K562 (cell line): ENCODE results near the gene GABARAPL1. TPM values are rescaled to one million over a fixed set of nuclear protein-coding genes. Genes with fewer than 3 reads are reported as not detected.

Experiments used
- ATAC-seq: fragments of 200-7000 bp; cut with Tn5 transposase; 3 replicates; pipeline ENCODE4 v1.9.1; 2020; ENCODE audit warnings: moderate library complexity
- BruUV-seq: library from RNA; stranded (reverse); fragments of 400-500 nt; replicated peaks from 2 replicates; lab custom pipeline; 2021; lab: Mats Ljungman, UMichigan
- CTCF ChIA-PET: fragments of 300-600 bp; formaldehyde crosslinking; extraction: SDS; loops from one replicate; lab custom pipeline; 2021; ENCODE audit warnings: low intra/inter-chr PET ratio; lab: Yijun Ruan, JAX
- POLR2A ChIA-PET: fragments of 300-600, 350-650 bp; sonication (Branson Sonifier 250); formaldehyde crosslinking; extraction: SDS; loops from one replicate; lab custom pipeline; 2021; ENCODE audit warnings: antibody characterized with exemption, inconsistent platforms; lab: Yijun Ruan, JAX
- DNase-seq, 4 experiments: peaks; one replicate each; pipeline versions ENCODE4 v3.0.0 to v3.0.0-alpha.2; 2011 to 2018; ENCODE audit warnings: low spot score in 3 of 4, mixed read lengths in 3 of 4; ENCODE audit errors: extremely low read depth in 1 of 4
- FAIRE-seq: peaks from 2 replicates; lab custom pipeline; 2011; peaks lifted over from hg19 to GRCh38; lab: Jason Lieb, UNC
- H2AFZ ChIP-seq: 2 replicates; pipeline ENCODE4 v1.6.0; 2011; ENCODE audit warnings: low read depth, low read length, control low read depth, inconsistent platforms
- H3K27ac ChIP-seq: fragments of 200-600 bp; 3 replicates; pipeline ENCODE4 v1.8.0; 2011; ENCODE audit warnings: low read depth, mild to moderate bottlenecking, control low read depth, inconsistent platforms, low read length, moderate library complexity, mixed read lengths; ENCODE audit errors: extremely low read depth
- H3K27me3 ChIP-seq, 2 experiments: fragments of 300-600 bp in 1 of 2; 2 replicates in 1 of 2; 3 replicates in 1 of 2; pipeline versions ENCODE4 v1.6.0 to v1.8.0; 2011; ENCODE audit warnings: inconsistent platforms in 2 of 2, low read length in 2 of 2, mild to moderate bottlenecking in 1 of 2, mixed read lengths in 1 of 2, moderate library complexity in 1 of 2; ENCODE audit not compliant: control insufficient read depth in 2 of 2, insufficient read depth in 2 of 2
- H3K36me3 ChIP-seq: fragments of 300-600 bp; 3 replicates; pipeline ENCODE4 v1.8.0; 2011; ENCODE audit warnings: mild to moderate bottlenecking, low read length, inconsistent platforms; ENCODE audit not compliant: control insufficient read depth, insufficient read depth
- H3K4me1 ChIP-seq, 2 experiments: fragments of 200-600 bp in 1 of 2; replicated peaks in 1 of 2; 2 replicates in 1 of 2; 3 replicates in 1 of 2; pipeline versions ENCODE4 v1.5.1 to v1.8.0; 2011; ENCODE audit warnings: inconsistent platforms in 2 of 2, low read length in 2 of 2, mild to moderate bottlenecking in 1 of 2, mixed read lengths in 1 of 2, moderate library complexity in 1 of 2; ENCODE audit not compliant: control insufficient read depth in 2 of 2, insufficient read depth in 2 of 2
- H3K4me2 ChIP-seq: 2 replicates; pipeline ENCODE4 v1.6.1; 2011; ENCODE audit warnings: low read length, control low read depth, inconsistent platforms, mixed read lengths; ENCODE audit not compliant: insufficient read depth
- H3K4me3 ChIP-seq: fragments of 200-600 bp; sonication (generic), shearing (Covaris generic); 2 replicates; pipeline ENCODE4 v1.5.1; 2016; ENCODE audit warnings: control low read depth, inconsistent platforms
- H3K79me2 ChIP-seq: fragments of 200-600 bp; 3 replicates; pipeline ENCODE4 v1.8.0; 2011; ENCODE audit warnings: low read length, inconsistent platforms; ENCODE audit not compliant: control insufficient read depth, insufficient read depth
- H3K9ac ChIP-seq, 2 experiments: 2 replicates each; pipeline versions ENCODE4 v1.6.0 to v1.6.1; 2011; ENCODE audit warnings: low read depth in 2 of 2, low read length in 2 of 2, control low read depth in 1 of 2, inconsistent platforms in 1 of 2, mild to moderate bottlenecking in 1 of 2, mixed read lengths in 1 of 2; ENCODE audit not compliant: insufficient read depth in 1 of 2
- H3K9me1 ChIP-seq: one replicate; pipeline ENCODE4 v1.6.0; 2011; ENCODE audit warnings: inconsistent platforms, mild to moderate bottlenecking, low read length, moderate library complexity; ENCODE audit not compliant: control insufficient read depth, insufficient read depth
- H3K9me3 ChIP-seq: replicated peaks from 2 replicates; pipeline ENCODE4 v1.5.1; 2011; ENCODE audit warnings: low read depth, low read length, inconsistent platforms; ENCODE audit not compliant: control insufficient read depth, insufficient read depth
- H4K20me1 ChIP-seq: replicated peaks from 2 replicates; pipeline ENCODE4 v1.6.1; 2011; ENCODE audit warnings: low read length, inconsistent platforms, mixed read lengths; ENCODE audit not compliant: control insufficient read depth, insufficient read depth
- CREM ChIP-seq: IDR thresholded peaks from 2 replicates; pipeline ENCODE4 v1.6.1; 2014; ENCODE audit warnings: antibody characterized with exemption, low read depth
- DMBX1 ChIP-seq: fragments of 250-450 bp; sonication (Bioruptor Pico); IDR thresholded peaks from 2 replicates; pipeline ENCODE4 v1.8.0; 2022; ENCODE audit warnings: inconsistent platforms, mild to moderate bottlenecking, moderate library complexity, borderline replicate concordance
- KLF1 ChIP-seq: fragments of 450-650 bp; IDR thresholded peaks from 2 replicates; pipeline ENCODE4 v1.6.1; 2016; ENCODE audit warnings: missing genetic modification characterization, missing compliant biosample characterization
- MAFK ChIP-seq: IDR thresholded peaks from 2 replicates; pipeline ENCODE4 v1.6.1; 2011; ENCODE audit warnings: low read length, improper control_type of control experiment
- NR2F6 ChIP-seq: fragments of 450-650 bp; formaldehyde crosslinking; IDR thresholded peaks from 2 replicates; pipeline ENCODE4 v1.4.0; 2020; ENCODE audit warnings: mild to moderate bottlenecking
- PHTF2 ChIP-seq: fragments of 250-450 bp; sonication (Bioruptor Pico); IDR thresholded peaks from 2 replicates; pipeline ENCODE4 v1.5.0; 2021; ENCODE audit warnings: mild to moderate bottlenecking
- RBFOX2 ChIP-seq: fragments of 200-400 bp; formaldehyde crosslinking; IDR thresholded peaks from 2 replicates; pipeline ENCODE4 v1.6.1; 2017; ENCODE audit warnings: low read depth, mild to moderate bottlenecking, low read length, moderate library complexity
- SAFB ChIP-seq: fragments of 200-400 bp; formaldehyde crosslinking; IDR thresholded peaks from 2 replicates; pipeline ENCODE4 v1.6.1; 2017; ENCODE audit warnings: low read depth, low read length, borderline replicate concordance
- ZBTB8A ChIP-seq: fragments of 450-650 bp; IDR thresholded peaks from 2 replicates; pipeline ENCODE4 v1.6.1; 2018; ENCODE audit warnings: mild to moderate bottlenecking, moderate library complexity; ENCODE audit not compliant: partially characterized antibody
- WGBS: fragments of 100-300 bp; shearing (Covaris generic); methylation state at CpG from one replicate; pipeline ENCODE4 v1.1.6; 2016; ENCODE audit warnings: low coverage, mixed read lengths; ENCODE audit not compliant: insufficient coverage; ENCODE audit errors: missing lambda C conversion rate; 5-methylcytosine and 5-hydroxymethylcytosine counted together
- in situ Hi-C: fragments of 300-500 bp; cut with MboI; formaldehyde crosslinking; loops from 4 replicates; pipeline ENCODE4 v1.15.0; 2018; ENCODE audit warnings: inconsistent platforms, mixed read lengths
- intact Hi-C: fragments of 100-400 bp; cut with micrococcal nuclease; formaldehyde crosslinking; loops from 2 replicates; pipeline ENCODE4 v1.14.2; 2022
- polyA plus RNA-seq, 8 experiments: library from polyadenylated mRNA; depleted of rRNA in 4 of 8; stranded (reverse) in 5 of 8; unstranded in 3 of 8; fragments of >200 nt; fragmentation: Nextera tagmentation in 2 of 8; fragmentation: Illumina TruSeq in 1 of 8; extraction: Ambion mirVana in 2 of 8; extraction: Trizol in 1 of 8; gene quantifications; 2 replicates each; pipeline versions ENCODE4 v1.2.1 to v1.2.3, GENCODE V29; 2011 to 2014; ENCODE audit warnings: inconsistent platforms in 1 of 8, missing spikeins in 1 of 8
- total RNA-seq, 7 experiments: library from RNA; depleted of rRNA in 6 of 7; stranded (reverse); fragments of >200 nt in 6 of 7; fragmentation: Illumina TruSeq in 2 of 7; extraction: Trizol in 2 of 7; gene quantifications; 2 replicates each; pipeline versions ENCODE4 v1.2.1 to v1.2.3, GENCODE V29; 2011 to 2021; ENCODE audit warnings: low replicate concordance in 1 of 7
- TF ChIP-seq, protein P1 (sequence below): fragments of 450-650 bp; IDR thresholded peaks from 2 replicates; pipeline ENCODE4 v1.6.1; 2017; ENCODE audit warnings: antibody characterized with exemption

The GABARAPL1 gene
- total and polyA plus RNA-seq, 9 of the 15 experiments (the other 6 are each of a cell fraction or from before 2014, with no cell fraction given) = 2.3 to 15.9 (median 11.3) TPM

DNA sequence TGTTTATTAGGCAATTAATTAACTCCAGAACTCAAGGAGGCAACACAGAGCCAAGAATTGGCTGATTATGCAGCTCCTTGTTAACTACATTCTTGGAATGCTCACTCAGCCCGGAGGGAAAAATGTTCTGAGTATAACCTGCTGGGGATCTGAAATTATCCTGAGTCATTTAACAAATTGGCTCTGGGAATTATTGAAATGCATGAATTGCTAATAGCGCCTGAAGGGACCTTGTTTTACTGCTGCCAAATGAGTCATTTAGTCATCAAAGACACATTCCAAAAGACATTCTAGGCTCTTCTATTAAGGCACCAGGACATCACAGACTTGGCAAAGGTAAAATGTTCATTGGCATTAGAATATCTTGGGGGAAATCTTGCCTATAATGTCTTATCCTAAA, 20.8 kb upstream of the GABARAPL1 start:
- Histone ChIP-seq H4K20me1 (0 out of 2 replicates have a peak, but pooled peaks cover 3% of the 10 kb centered on the region), H3K79me2 (no peaks in the 10 kb centered on the region), H3K9ac (no peak overlapping the region), H3K4me1 (no peaks in the 10 kb centered on the region), H3K36me3 (no peaks in the 10 kb centered on the region), H3K27me3 (peaks cover 0 to 17% of the 10 kb centered on the region in 2 experiments; a peak in 2 of 5 replicates), H3K27ac (no peak overlapping the region), H3K9me3 (no peaks in the 10 kb centered on the region), H3K4me2 (no peak overlapping the region), H3K4me3 (no peak overlapping the region), H2AFZ (no peak overlapping the region), H3K9me1 (no peaks in the 10 kb centered on the region)
- DNase-seq = no peak
- intact Hi-C loops (loop anchor here (1.0 kb wide), 1 partner anchor 39 kb away; no protein-coding TSS in a partner anchor), in situ Hi-C loops (no loop called here)
- no peak for ATAC-seq
- no peak for FAIRE-seq
- ChIA-PET POLR2A (interaction anchor here (1.2 kb wide), 1 partner anchor 34 kb away, joined by 3 read pairs; no protein-coding TSS in a partner anchor), CTCF (no interaction called here)
- WGBS = 0% methylated on average over 2 of the region's 2 CpGs
- BruUV-seq = no TSS peak
- TF ChIP-seq MAFK = no peak
- no peak for TF ChIP-seq KLF1
- no peak for TF ChIP-seq NR2F6 (CRISPR knock-in tag)
- no peak for TF ChIP-seq CREM
- no peak for TF ChIP-seq DMBX1 (CRISPR knock-in tag)
- TF ChIP-seq RBFOX2 = no peak
- no peak for TF ChIP-seq SAFB
- TF ChIP-seq, protein P1, sequence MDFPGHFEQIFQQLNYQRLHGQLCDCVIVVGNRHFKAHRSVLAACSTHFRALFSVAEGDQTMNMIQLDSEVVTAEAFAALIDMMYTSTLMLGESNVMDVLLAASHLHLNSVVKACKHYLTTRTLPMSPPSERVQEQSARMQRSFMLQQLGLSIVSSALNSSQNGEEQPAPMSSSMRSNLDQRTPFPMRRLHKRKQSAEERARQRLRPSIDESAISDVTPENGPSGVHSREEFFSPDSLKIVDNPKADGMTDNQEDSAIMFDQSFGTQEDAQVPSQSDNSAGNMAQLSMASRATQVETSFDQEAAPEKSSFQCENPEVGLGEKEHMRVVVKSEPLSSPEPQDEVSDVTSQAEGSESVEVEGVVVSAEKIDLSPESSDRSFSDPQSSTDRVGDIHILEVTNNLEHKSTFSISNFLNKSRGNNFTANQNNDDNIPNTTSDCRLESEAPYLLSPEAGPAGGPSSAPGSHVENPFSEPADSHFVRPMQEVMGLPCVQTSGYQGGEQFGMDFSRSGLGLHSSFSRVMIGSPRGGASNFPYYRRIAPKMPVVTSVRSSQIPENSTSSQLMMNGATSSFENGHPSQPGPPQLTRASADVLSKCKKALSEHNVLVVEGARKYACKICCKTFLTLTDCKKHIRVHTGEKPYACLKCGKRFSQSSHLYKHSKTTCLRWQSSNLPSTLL = no peak
- no peak for TF ChIP-seq ZBTB8A
- no peak for TF ChIP-seq PHTF2 (CRISPR knock-in tag)
